Peyer's patch (tissue), 4 donors: ENCODE measurements around the gene RNF224. TPM values are rescaled to one million over a fixed set of nuclear protein-coding genes. Genes with fewer than 3 reads are reported as not detected.

Experiments used
- DNase-seq, 3 donors: peaks; one replicate each; pipeline ENCODE4 v3.0.0-alpha.2; 2017 to 2019
- H3K27ac ChIP-seq, 4 donors: fragments of 200-600 bp; sonication (generic); one replicate each; pipeline ENCODE4 v1.5.1; 2016 to 2019
- H3K27me3 ChIP-seq, 2 donors: fragments of 200-600 bp; sonication (generic); one replicate each; pipeline ENCODE4 v1.5.1; 2019
- H3K36me3 ChIP-seq, 3 donors: fragments of 200-600 bp; sonication (generic); one replicate each; pipeline ENCODE4 v1.5.1; 2016 to 2019
- H3K4me1 ChIP-seq, 4 donors: fragments of 200-600 bp; sonication (generic); one replicate each; pipeline ENCODE4 v1.5.1; 2016 to 2019
- H3K4me3 ChIP-seq, 4 donors: fragments of 200-600 bp; sonication (generic); 1 replicate in 3 of 4; 2 replicates in 1 of 4; pipeline ENCODE4 v1.5.1; 2016 to 2019; ENCODE audit warnings: mild to moderate bottlenecking in 1 of 4
- H3K9me3 ChIP-seq, 4 donors: fragments of 200-600 bp; sonication (generic); one replicate each; pipeline ENCODE4 v1.5.1; 2016 to 2019; ENCODE audit warnings: mild to moderate bottlenecking in 1 of 4
- CTCF ChIP-seq, 6 experiments: fragments of 450-650 bp in 4 of 6; fragments of 200-600 bp in 2 of 6; sonication (generic) in 1 of 6; IDR thresholded peaks; one replicate each; pipeline ENCODE4 v1.5.1; 2017 to 2019; ENCODE audit warnings: antibody characterized with exemption in 6 of 6, mild to moderate bottlenecking in 3 of 6, moderate library complexity in 1 of 6
- POLR2A ChIP-seq, 2 donors: fragments of 450-650 bp; IDR thresholded peaks; one replicate each; pipeline ENCODE4 v1.5.1; 2017; ENCODE audit warnings: antibody characterized with exemption in 2 of 2, mild to moderate bottlenecking in 2 of 2, moderate library complexity in 2 of 2
- total RNA-seq, 4 donors: library from RNA; depleted of rRNA; stranded (reverse); fragments of >200 nt; gene quantifications; one replicate each; pipeline ENCODE4 v1.1.0, GENCODE V29; 2016

Gene RNF224
- total RNA-seq, 4 donors from 2014 or later = not detected

DNA sequence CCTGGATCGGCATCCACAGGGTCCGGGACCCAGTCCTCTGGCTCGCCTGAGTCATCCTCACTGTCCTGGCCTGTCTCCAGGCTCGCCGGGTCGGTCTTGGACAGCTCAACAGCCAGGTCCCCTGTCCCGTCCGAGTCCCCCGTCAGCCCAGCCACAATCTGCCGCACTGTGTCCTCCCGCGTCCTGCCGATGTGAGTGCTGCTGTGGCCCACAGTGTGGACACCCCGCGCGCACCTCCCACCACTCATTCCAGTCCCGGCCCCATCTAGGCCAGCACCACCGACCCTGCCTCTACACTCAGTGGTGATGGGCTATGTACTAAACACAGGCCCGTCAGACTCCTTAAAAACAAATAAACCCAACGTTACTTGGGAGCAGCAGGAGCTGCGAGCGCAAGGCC lies 45.6 kb upstream of the RNF224 start:
- peaks cover 0 to 10% (median 5%) of the 10 kb centered on the region in 4 donors for H3K4me1 ChIP-seq
- H3K27me3 ChIP-seq = no peaks in the 10 kb centered on the region
- H3K27ac ChIP-seq = no peak overlapping the region
- no peak for TF ChIP-seq POLR2A (IDR thresholded peaks at IDR 0.05)
- no peak for TF ChIP-seq CTCF (IDR thresholded peaks at IDR 0.05)
- peaks cover 0 to 86% (median 0%) of the 10 kb centered on the region in 3 donors for H3K36me3 ChIP-seq
- no peak overlapping the region for H3K4me3 ChIP-seq
- no peaks in the 10 kb centered on the region for H3K9me3 ChIP-seq
- DNase-seq = no peak

- TF ChIP-seq CTCF (IDR thresholded peaks at IDR 0.05) = no peak
- TF ChIP-seq POLR2A (IDR thresholded peaks at IDR 0.05) = no peak
- no peaks in the 10 kb centered on the region for H3K27me3 ChIP-seq
- H3K36me3 ChIP-seq = peaks cover 0 to 88% (median 0%) of the 10 kb centered on the region in 3 donors
- peaks cover 6 to 22% (median 15%) of the 10 kb centered on the region in 4 donors for H3K4me1 ChIP-seq
- no peak overlapping the region for H3K27ac ChIP-seq
- DNase-seq = no peak
- H3K9me3 ChIP-seq = no peaks in the 10 kb centered on the region
- no peak overlapping the region for H3K4me3 ChIP-seq
Observed at GRCh38 chr9:137182836-137183235, 44.5 kb upstream of the RNF224 start.

- no peak for DNase-seq
- Histone ChIP-seq H3K27ac (no peak overlapping the region), H3K27me3 (no peaks in the 10 kb centered on the region), H3K4me3 (no peak overlapping the region), H3K36me3 (peaks cover 0 to 76% (median 0%) of the 10 kb centered on the region in 3 donors), H3K4me1 (peaks cover 6 to 25% (median 17%) of the 10 kb centered on the region in 4 donors), H3K9me3 (no peaks in the 10 kb centered on the region)
- no peak for TF ChIP-seq POLR2A (IDR thresholded peaks at IDR 0.05)
- no peak for TF ChIP-seq CTCF (IDR thresholded peaks at IDR 0.05)
Observed at GRCh38 chr9:137183980-137184595, 43.2 kb upstream of the RNF224 start.

DNA sequence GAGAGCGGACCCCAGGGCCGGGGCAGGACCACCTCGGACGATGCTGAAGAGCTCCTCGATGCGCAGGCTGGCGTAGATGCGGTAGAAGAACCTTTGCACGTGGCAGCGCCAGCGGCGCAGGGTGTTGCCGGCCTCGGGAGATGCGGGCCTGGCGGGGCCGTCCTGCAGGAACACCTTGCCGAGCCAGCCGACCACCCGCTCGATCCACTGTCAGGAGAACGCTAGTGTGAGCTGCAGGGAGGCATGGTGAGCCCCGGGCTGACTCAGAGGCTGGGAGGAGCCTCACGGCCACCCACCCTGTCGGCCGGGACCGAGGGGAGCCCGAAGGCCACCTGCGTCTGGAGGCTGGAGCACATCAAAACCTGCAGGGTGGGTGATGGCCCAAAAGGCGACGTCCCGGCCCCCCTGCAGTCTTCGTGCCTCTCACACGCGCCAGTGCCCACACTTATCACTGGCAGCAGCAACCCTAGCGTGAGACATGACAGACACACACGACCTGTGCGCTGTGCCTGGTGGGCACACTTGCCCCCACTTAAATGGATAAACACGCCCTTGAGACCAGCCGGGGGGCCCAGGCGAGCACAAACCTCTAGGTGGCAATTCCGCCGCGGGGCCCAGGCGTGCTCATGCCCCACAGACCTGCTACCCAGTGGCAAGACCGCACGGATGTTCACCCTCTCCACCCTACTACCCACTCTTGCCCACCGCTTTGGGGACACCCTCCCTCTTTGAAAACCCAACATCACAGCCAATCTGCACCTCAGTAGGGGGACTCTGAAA lies 42.2 kb upstream of the RNF224 start:
- no peak for DNase-seq
- Histone ChIP-seq H3K4me3 (no peak overlapping the region), H3K4me1 (peaks cover 7 to 34% (median 25%) of the 10 kb centered on the region in 4 donors), H3K27ac (no peak overlapping the region), H3K36me3 (peaks cover 0 to 66% (median 0%) of the 10 kb centered on the region in 3 donors), H3K9me3 (no peaks in the 10 kb centered on the region), H3K27me3 (no peaks in the 10 kb centered on the region)
- TF ChIP-seq POLR2A (IDR thresholded peaks at IDR 0.05) (no peak), CTCF (IDR thresholded peaks at IDR 0.05) (no peak)

DNA sequence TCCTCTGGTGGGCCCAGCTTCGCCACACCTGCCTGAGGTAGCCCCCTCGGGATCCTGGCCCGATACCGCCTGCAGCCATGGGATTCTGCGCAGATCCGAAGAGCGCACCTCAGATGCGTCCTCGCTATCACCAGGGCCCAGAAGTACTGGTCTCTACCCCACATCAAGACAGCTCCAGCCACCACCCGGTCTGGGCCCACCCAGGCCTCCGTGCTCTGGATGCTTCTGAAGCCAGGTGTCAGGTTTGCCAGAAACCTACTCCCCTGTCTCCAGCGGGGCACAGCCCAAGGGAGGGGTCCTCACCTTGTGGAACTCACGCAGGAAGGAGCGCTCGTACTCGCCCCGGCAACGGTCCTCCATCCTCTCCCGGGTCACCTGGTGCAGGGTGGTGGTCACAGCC lies 41.4 kb upstream of the RNF224 start:
- H3K4me1 ChIP-seq = peaks cover 12 to 42% (median 26%) of the 10 kb centered on the region in 4 donors
- H3K9me3 ChIP-seq = no peaks in the 10 kb centered on the region
- TF ChIP-seq CTCF (IDR thresholded peaks at IDR 0.05) = no peak
- no peak for TF ChIP-seq POLR2A (IDR thresholded peaks at IDR 0.05)
- peaks cover 0 to 65% (median 0%) of the 10 kb centered on the region in 3 donors for H3K36me3 ChIP-seq
- H3K4me3 ChIP-seq = no peak overlapping the region
- DNase-seq = no peak
- no peaks in the 10 kb centered on the region for H3K27me3 ChIP-seq
- no peak overlapping the region for H3K27ac ChIP-seq
